Activated T-cell treated with anti-CD3 and anti-CD28 coated beads for 24 hours (primary cell): ENCODE data around the gene CR1L.
"Not testable (repeated sequence)": the region's sequence is repeated elsewhere in the genome, so short reads cannot be mapped to it uniquely, and the experiment has no call there.

Experiments
- DNase-seq: peaks from one replicate; pipeline ENCODE4 v3.0.0-alpha.2; 2020; ENCODE audit warnings: low read depth

CR1L gene

DNA sequence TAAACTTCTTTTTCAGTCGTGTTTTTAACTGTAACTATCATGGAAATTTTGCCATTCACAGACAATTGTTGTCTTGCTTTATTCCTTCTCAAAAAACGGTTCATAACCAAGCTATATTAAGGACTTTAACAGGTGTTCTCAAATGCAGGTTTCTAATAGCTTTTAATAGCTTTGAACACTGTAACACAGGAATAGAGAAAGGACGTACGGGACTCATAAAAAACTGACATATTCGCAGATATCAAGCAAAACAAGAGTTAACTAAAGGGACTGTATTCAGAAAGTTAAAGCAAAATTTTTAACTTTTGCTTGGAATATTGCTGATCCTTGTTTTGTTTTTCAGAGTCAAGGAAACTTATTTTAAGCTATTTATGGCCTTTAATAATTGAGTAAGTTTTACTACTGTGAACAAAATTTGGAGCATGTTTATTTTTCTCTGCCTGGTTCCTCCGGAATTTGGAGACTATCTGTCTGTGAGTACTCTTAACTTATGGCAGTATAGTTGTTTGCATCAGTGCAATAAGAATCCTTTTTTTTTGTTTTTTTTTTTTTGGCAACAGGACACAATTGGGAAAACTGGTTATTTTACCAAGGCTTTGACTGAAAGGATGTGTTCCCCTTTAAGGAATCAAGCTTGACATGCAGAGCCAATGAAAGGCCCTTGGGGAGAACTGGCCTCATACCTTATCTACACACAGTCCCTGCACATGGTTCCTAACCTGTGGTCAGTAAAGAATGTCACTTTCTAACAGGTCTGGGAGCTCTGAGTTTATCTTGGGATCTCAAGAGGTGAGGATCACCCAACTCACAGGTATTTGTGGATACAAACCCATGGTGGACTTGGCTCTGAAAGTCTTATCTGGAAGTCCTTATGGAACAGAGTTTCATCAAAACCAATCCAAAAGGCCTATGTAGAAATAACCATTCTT is 101.2 kb downstream of the CR1L start:
- DNase-seq: no peak

DNA sequence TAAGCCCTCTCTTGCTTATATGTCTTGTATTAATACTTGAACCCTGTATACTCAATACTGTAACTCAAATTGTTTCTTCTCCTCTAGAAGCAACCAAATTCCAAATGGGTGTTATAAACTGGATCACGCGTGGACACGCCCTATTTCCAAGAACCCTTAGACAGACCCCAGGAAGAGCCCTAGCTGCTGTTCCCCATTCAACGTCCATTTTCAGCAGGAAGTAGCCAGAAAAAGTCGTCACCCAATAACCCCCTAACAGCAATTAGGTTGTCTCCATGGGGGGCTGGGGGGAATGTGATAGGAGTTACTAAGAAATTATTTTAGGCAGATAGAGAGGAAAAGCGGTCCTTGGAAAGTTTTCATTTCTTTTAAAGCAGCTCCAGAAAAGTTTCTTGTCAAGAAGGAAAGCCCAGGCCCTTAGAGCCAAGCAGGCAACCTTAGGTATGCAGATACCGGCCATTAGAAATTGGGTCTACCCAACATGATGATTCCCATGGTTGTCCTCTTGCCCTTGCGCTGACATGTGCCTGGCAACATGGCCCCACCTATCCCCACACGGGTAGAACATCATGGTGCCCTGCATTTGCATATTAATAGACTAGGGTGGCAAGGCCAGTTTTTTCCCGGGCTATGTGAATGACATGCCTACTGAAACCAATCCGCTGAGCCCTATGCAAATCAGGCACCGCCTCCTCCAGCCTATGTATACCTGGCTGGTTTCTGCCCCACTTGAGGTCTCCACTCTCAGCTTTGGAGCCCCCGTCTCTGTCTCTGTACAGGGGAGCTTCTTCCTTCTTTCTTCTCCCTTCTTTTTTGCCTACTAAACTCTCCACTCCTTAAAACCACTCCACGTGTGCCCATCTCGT is 102.9 kb downstream of the CR1L start:
- no peak for DNase-seq

DNA sequence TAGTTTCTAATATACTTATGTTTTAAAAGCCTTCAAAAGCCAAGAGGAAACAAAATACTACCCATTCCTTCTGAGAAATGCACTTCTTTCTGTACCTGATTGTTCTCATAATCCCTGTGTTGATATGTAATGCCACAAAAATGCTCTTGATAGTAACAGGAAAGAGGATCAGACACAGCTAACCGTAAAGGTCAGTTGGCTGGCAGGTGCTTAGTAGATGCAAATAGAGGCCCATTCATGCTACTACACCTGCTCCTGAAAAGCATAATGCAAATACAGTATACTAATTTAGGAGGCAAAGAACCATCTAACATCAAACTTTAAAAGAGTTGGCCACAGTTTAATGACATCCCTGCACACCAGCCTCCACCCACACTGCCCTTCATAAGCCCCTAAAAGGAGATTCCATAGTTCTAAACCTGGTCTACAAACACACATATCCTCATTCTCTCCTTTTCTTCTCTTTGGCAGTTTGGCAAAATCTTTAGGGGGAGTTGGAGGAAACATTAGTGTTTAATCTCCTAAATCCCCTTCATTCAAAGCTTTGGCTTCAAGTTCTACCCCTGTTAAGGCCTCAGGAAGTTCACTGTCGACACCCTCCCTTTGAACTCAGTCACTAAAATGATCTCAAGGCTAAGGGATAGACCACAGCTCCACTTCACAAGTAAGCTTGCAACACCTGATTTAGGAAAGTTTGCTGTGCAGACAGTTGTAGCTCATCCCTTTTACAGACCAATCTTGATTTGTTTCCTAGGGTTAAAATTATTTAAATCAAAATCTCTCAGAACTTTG is 104.0 kb downstream of the CR1L start:
- no peak for DNase-seq

DNA sequence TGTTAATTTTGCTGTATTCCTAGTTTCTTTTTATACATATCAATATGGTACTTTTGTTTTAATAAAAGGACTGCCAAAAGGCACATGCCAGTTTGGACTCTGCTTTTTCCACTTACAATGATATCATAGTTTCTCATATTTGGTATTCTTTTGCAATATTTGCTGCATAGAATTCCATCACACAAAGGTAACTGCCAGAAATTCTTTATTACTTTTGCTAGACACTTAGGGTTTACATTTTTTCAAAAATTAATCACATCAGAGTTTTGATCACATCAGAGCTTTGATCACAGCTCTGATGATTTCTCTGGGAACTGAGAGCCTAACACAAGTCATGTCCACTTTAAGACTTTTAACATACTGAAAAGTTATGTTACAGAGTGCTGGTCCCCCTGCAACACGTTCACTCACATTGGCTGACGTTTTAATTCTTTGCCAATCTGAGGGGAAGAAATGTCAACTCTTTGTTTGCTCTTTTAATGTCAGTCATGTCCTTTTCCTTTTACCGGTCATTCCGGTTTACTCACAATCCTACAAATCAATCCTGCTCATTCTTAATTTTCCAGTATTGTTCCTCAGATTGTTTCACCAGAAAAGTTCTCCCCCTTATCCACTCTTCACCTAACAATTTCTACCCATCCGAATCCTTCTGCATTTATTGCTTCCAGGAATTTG is 105.8 kb downstream of the CR1L start:
- DNase-seq: no peak

- DNase-seq: not testable (repeated sequence)
These were observed 106.5 kb downstream of the CR1L start for GRCh38 chr1:207751463-207751789.

DNA sequence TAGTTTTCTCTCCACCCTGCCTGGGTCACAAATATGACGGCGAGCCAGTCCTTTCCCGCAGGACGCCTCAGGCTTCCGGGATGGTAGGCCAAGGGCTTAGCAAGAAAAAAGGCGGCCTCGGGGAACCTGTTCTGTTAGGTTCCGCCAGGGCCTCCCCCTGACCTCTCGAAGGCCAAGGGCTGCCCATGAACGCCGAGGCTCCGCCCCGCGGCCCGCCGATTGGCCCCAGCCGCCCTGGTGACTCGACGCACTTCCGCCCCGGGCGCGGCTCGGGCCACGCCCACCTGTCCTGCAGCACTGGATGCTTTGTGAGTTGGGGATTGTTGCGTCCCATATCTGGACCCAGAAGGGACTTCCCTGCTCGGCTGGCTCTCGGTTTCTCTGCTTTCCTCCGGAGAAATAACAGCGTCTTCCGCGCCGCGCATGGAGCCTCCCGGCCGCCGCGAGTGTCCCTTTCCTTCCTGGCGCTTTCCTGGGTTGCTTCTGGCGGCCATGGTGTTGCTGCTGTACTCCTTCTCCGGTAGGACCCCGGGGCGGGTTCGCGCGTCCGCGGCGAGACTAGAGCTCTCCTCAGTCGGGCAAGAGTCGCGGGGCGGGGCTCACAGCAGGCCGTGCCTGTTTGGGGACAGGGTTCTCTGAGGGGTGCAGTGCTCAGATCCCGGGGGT is 107.0 kb downstream of the CR1L start, which contains the start of gene CD46:
CD46 (plus strand) TSS at position 265 of the 666 bp plus-strand sequence; CDS start at position 424, 159 bp downstream.
- peak; percentile 88 for DNase-seq

GRCh38 chr1:207752456-207752998 is 107.6 kb downstream of the CR1L start:
- peak; percentile 11 for DNase-seq

GRCh38 chr1:207753611-207754010 is 108.7 kb downstream of the CR1L start:
- DNase-seq: no peak

DNA sequence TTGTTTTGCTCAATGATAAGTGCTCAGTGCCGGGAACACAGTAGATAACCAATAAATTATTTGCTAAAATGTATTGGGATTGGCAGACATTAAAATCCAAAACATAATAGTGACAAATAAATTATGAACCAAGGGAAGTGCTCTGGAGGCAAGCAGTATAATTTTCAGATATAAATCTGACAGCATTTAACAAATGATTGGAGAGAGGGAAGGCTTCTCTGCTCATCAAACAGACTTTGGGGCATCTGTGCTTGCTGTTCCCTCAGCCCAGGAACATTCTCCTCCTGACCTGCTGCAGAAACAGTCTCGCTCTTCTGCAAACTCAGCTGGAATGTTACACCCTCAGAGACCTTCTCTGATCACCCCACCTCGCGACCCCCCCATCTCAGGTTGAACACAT is 109.1 kb downstream of the CR1L start:
- DNase-seq: no peak

- DNase-seq: no peak
These were observed 110.2 kb downstream of the CR1L start for GRCh38 chr1:207754974-207755700.

DNA sequence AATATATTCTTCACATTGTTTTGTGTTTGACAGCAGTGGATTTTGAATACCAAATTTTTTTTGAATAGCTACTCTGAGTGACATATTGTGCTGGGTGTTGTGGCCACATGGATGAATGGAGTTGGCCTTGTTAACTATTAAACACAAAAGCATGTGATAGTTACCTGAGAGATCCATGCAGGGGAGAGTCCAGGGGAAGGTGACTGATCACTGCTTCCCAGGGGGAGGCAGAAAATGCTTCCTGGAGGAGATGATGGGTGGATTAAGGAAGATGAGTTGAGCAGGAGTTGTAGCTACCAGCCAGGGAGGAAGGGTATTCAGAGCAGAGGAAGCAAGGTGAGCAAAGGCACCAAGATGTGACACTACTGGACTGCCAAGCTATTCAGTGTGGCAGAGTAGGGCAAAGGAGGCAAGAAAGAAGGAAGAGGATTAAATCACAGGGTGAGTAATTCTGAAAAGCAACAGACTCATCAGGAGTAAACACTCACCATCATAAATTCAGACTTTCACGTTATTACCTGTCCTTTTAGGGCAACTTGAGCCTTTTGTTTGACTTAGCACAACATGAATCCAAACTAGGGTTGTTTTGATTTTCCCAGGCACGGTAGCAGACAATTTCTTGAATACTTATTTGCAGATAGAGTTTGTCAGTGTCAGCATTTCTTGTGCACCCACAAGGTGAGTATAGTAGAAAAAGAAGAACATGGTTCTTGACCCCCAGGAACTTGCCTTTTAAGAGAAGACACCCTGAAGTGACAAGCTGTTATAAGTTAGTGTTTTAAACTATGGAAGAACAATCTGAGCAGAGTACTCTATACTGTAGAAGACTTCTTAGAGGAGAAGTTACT is 111.1 kb downstream of the CR1L start:
- DNase-seq: no peak

DNA sequence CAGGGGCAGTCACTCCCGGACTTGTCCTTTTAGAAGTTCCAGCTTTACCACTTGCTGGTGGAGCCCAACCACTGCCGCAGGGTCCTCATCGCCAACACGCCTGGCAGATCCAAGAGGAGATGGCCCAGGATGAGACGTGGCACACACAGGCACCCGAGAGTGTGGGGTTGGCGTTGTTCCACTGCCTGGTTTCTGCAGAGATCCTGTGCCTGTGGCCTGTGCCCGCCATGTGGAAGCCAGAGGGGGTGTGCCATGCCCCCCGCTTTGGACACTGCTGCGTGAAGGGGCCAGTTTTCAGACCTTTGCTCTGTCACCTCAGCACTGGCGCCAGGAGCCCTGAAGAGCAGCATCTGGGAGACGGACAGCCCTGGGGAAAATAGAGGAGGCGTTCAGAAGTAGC is 117.7 kb downstream of the CR1L start:
- no peak for DNase-seq

DNA sequence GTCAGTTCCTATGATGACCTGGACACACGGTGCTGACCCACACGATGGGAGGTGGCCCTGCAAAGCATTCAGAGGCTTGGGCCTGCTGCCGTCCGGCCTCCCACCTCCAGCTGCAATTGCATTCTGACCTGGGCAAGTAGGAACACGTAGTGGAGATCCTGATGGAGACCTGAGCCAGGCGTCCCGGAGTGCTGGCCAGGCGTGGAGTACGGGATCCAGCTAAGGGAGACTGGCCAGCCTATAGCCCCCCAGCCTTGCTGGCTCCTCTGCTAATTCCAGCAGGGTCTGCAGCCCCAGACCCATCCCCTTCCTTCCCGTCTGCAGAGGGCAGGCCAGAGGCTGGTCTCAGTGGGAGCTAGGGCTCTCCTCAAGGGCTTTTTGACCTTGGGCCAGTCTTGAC is 118.2 kb downstream of the CR1L start:
- DNase-seq: no peak

DNA sequence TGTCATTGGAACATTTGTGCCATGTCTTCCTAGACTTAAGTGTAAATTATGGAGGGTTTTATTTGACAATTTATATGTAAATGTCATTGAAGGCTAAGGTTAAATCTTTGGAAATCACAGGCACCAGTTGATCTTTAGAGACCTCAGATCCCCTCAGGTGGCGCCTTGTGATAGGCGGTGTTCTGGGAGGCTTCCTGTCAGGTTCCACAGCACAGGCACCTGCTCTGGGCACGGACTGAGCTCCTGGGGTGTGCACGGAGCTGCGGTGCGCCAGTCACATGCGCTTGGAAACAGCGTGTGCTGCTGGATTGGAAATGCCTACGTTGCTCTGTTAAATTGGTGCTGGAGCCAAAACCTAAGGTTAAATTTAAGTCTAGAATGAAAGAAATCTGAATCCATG is 119.0 kb downstream of the CR1L start:
- DNase-seq: no peak

- DNase-seq: no peak
These were observed 121.6 kb downstream of the CR1L start for GRCh38 chr1:207766569-207766968.

DNA sequence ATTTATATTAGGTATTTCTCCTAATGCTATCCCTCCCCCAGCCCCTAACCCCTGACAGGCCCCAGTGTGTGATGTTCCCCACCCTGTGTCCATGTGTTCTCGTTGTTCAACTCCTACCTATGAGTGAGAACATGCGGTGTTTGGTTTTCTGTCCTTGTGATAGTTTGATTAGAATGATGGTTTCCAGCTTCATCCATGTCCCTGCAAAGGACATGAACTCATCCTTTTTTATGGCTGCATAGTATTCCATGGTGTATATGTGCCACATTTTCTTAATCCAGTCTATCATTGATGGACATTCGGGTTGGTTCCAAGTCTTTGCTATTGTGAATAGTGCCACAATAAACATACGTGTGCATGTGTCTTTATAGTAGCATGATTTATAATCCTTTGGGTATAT is 125.6 kb downstream of the CR1L start:
- DNase-seq: not testable (repeated sequence)
